HG02981 (cell line): ENCODE measurements around the gene LRFN5.
A peak's percentile ranks its signal among the peaks of the same experiment; 100 is the strongest.
"Not testable (repeated sequence)": the region's sequence is repeated elsewhere in the genome, so short reads cannot be mapped to it uniquely, and the experiment has no call there.

Experiments used
- ATAC-seq: cut with Tn5 transposase; IDR thresholded peaks from one replicate; pipeline ENCODE4 v1.9.1; 2021; ENCODE audit warnings: mild to moderate bottlenecking, moderate library complexity; ENCODE audit not compliant: unreplicated experiment

Gene LRFN5

DNA sequence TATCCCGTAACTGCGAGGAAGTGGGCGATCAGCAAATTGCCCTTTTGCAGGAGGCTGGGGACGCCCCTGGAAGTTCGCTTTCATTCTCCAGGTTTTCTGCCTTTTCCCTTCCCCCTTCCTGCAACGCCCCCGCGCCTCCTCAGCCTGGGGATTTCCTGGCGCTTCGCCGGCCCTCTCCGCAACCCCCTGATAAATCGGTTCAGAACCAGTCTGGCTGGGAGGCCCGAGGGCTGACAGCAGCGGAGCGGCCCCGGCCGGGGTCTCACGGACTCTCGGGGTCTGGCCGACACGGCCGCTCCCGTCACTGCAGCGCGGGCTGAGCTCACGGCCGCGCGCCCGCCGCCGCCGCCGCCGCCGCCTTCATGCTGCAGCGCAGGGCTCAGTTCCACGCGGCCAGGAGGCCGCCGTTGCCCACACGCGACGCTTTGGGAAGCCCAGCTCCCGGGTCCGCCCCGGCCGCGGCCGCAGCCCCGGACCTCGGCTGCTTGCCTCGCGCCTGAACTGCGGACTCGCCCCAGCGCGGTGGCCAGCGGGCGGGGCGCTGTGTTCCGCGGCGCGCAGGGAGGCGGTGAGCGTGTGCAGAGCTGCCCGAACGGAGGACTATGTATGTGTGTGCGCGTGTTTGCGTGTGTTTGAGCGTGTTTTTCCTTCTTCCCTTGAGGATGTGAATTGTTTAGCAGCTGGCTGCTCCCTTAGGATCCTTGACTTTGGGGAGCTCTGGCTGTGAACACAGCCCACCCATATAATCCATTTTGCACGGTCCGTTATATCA lies at the start of gene LRFN5:
TSS of gene LRFN5 (plus strand) at position 345 of the 772 bp plus-strand sequence.
- ATAC-seq: peak; percentile 42

DNA sequence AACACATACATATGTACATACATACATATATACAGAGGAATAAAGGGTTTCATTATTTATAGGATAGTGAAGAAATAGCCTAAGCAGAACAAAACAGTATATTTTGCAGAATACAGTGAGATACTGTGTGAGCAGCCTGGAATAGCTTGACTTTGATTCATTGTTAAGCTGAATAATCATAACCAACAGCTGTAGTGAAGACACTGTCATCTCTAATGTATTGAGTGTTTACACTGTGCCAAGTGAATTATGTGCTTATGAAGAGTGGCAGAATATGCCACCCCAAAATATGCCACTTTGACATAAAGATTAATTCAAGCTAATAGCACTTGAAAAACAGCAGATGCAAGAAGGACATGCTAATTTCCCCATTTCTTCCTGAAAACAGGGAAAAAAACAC lies 48.2 kb upstream of the LRFN5 start:
- ATAC-seq: no peak

DNA sequence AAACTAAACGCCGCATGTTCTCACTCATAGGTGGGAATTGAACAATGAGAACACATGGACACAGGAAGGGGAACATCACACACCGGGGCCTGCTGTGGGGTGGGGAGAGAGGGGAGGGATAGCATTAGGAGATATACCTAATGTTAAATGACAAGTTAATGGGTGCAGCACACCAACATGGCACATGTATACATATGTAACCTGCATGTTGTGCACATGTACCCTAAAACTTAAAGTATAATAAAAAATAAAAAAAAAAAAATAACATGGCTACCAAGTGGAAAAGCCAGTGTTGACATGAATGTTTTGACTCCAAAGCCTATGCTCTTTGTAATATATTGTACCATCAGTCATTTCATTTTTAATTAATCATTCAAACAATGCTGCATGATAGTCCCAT lies 39.8 kb upstream of the LRFN5 start:
- not testable (repeated sequence) for ATAC-seq

DNA sequence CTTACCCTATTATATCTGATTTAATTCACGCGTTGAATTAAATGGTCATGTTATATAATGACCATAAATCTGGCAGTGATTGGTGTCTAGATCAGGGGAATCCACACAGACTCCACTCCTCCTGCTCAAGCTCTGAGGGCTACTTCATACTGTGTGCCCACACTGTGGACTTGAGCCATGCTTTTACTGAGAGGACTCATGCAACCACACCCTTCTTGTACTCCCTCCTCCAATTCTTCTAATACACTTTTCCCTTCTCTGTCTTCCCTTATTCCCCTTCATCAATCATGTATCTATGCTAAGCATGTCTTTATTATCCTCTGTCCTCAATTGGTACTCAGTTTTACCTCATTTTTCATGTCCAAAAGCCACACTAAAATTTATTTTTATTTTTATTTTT lies 37.7 kb upstream of the LRFN5 start:
- no peak for ATAC-seq

DNA sequence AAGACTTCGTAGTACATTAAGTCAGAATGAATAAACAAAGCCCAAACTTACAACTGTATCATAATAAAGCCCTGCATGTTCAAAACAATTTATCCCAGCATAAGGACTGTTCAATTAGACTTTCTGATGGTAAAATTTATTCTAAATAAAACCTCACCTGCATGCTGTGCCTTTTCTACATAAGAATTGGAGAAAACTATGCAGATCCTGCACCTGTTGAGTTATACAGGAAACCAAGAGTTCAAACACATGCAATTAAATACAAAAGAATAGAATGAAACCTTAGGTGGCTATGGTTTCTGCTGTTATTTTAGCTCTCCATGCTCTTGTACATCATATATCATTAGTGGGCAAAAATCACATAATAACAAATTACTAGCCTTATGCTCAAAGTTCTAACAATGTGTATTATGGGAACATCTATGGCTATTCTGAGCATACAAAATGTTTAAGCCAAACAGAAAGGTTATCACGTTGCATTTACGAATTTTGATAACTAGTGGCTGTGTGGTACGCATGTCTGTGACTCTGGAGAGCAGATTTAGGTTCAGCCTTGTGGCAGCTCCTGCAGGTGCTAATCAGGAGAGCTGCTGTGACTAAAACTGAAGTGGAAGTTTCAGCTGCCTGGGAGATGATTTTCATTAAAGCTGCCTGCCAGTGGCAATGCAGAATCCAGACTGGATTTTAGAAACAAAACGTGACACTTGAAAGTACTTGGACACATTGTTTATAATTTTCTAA lies 36.1 kb upstream of the LRFN5 start:
- no peak for ATAC-seq

DNA sequence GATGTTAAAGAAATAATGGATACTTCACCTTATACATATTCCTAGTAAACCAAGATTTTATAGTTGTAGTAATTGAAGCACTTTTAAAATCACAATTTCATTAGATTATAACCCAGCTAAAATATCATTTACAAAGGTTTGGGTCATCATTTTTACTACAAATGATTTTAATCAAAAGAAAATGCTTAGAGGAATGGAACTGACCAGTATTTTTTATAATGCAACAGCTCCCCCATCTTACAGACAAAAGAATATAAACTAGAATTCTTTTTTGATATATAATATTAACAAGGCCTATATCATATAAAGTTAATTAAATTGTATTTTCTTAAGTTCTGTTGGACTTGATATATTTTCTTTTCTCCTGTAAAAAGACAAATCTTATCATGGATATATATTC lies 20.4 kb upstream of the LRFN5 start:
- no peak for ATAC-seq

DNA sequence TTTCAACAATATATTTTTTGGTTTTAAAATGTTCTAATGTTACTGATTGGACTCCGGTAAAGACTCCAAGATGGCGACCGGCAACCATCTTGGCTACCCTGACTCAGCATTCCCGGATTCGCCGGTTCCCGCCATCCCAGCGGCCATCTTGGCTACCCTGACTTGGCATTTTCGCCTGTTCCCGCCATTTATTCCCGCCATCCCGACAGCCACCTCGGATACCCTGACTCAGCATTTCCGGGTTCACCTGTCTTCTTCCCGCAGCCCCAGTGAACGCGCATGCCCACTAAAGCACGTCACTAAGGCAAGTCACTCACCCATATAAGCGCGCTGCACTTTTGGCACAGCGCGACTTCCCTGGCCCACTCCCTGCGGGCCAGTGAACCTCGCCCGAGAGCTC lies 9.0 kb upstream of the LRFN5 start:
- no peak for ATAC-seq

DNA sequence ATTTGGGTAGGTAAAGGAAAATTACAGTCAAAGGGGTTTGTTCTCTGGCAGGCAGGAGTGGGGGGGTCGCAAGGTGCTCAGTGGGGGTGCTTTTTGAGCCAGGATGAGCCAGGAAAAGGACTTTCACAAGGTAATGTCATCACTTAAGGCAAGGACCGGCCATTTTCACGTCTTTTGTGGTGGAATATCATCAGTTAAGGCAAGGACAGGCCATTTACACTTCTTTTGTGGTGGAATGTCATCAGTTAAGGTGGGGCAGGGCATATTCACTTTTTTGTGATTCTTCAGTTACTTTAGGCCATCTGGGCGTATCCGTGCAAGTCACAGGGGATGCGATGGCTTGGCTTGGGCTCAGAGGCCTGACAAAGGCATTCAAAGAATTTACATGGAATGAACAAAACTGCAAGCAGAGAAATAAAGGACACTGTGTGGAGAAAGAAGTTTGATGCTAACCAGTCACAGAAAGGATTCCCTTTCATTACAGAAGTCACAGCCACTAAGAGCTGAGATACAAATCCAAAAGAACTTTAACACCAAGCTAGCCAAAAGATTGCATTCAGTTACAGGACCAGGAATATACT lies 6.8 kb upstream of the LRFN5 start:
- ATAC-seq: not testable (repeated sequence)

DNA sequence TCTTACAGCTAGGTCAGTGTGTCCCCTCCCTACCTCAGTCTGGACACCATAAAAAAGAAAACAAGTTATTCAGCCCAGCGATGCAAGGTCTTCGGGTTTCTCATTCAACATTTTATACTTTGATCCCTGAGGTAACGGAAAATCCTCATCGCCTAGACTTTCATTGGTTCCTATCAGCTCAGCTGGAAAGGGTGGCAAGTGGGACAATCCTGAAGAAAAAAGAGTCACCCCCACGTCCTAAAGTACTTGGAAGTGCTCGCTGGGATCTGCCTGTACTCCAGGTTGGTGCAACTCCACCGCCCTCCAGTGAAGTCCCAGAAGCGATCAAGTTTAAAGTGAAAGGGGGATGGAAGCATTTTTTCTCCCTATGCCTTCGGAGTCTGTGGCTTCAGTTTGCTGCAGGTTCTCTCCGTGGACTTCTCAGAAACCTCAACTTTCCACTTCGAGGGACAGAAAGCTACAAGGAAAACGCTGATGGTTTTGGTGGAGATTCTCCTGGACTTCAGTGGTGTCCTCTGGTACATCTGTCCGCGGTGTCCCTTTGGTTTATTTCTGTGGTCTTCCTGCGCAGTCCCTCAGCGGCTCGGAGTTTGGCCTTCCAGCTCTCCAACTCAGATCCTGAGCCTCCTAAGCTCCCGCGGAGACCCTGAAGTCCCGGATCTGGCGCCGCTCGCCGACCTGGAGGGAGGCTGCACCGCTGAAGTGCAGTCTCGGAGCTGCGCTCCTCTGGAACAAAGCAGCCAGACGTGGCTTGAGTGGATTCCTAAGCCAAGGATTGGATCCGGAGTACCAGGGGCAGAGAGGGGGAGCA lies 1.8 kb upstream of the LRFN5 start:
- ATAC-seq: no peak

DNA sequence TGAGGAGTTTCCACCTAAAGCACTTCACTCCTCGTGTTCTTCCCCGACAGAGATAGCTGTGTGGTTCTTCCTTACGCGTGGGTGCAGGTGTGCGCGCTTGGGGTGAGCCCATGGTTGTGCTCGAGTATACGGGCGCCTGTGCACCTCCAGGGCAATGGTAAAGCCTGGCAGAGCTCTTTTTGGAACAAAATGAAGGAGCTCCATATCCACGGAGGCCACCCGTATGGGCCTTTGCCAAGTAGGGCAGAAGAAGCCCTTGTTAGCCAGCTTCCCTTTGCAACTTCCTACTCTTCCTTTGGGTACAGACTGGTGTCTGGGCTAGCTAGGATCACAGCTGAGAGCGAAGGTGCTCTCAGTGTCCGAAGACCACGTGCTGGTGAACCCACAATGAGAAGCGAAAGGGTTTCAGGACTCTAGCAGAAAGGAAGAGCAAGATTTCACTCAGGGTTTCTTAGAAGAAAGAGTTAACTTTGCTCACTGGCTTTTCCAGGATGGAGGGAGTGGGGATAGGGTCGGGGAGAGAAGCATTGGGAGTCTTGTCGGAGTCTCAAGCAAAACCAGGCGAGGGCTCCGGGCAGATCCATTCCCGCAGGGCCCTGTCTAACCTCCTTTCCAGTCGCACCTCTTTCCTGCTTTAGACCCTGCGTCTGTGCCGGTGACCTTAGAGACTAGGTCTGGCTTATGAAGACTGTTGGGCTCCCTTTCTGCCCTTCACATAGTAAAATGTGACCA lies 960 bp upstream of the LRFN5 start:
- ATAC-seq: no peak

DNA sequence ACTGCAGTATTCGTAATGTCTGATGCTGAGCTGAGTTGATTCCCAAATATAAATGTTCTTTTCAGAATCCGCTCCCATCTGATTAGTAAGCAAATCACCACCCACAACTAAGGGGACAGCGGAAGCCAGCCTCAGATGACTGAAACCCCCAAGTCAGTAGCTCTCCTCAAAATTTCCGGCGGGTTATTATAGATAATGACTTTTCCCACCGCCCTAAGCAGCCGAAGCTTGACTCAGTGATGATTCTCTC lies 469 bp upstream of the LRFN5 start:
- no peak for ATAC-seq

DNA sequence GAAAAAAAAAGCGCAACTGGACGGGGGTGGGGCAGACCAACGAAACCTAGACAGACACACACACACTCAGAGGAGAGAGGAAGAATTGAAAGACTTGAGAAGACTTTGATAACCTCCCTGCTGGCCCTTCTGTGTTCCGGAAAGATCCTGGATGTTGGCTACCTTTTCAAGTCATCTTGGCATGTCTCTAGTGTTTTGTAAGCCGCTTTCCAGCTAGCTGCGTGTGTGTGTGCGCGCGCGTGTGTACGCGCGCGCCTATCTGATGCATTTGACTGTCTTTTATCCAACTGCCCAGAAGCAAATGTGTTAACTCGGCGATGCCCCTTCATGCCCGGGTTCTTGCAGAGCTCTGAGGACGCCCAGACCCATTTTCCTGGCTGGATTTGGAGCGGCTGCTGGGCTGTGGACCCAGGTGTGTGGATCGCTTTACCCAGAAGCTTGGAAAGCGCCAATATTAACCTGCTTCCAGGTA lies 664 bp downstream of the LRFN5 start:
- ATAC-seq: no peak

DNA sequence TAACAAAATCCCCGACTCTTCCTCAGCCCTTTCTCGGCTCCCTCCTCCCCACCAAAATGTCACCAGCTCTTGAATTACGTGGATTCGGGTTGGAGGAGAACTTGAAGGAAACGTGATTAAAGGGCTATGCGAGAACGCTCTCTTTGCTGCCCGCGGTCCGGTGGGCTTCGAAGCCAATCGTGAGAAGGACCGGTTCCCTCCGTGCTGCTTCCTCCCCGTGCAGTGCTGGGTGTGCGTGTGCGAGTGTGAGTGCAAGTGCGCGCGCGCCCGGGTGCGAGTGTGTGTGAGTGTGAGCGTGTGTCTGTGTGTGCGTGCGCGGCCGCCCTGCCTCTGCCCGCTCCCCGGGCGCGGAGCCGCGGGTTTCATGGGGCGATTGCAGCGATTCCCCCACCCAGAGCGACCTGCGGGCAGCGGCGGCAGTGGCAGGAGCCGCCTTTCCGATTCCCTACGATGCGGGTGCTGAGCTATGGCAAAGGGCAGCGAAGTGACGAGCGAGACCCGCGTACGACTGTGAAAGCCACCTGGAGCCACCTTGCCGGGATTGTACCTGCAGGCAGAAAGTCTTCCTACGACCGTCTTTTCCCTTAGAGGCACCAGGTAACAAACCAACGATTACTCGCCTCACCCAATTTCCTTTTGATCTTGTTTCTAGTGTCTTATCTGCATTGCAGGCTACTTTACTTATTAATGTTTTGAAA lies 1.4 kb downstream of the LRFN5 start:
- no peak for ATAC-seq

DNA sequence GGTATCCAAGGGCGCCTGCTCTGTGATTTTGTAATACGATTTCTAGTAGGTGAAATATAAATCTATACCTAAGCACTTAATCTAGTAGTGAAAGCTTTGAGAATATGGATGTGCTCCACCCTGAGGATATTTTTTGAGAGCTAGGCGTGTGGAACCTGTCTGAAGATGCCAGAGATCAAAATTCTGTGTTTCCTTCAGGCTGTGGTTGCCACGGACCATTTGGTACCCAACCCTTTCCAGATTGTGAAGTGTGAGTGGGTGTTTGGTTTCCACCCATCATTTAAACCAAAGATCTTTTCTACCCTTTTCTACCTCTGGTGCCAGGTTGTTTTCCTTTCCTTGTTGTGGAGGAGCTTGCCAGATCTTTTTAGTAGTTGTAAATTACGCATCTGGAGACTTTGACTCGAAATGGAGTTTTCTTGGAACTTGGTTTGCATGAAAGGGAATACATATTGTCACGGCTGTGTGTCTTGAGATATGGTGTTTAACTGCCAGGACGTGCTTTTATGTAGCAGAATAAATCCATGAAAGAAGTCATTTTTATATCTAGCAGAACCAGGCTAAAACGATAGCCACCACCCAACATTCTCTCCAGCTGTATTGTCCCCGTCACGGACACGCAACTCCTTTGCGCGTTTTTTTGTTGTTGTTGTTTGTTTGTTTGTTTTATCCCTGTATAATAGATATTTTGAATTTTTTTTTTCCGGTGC lies 2.2 kb downstream of the LRFN5 start:
- ATAC-seq: no peak

DNA sequence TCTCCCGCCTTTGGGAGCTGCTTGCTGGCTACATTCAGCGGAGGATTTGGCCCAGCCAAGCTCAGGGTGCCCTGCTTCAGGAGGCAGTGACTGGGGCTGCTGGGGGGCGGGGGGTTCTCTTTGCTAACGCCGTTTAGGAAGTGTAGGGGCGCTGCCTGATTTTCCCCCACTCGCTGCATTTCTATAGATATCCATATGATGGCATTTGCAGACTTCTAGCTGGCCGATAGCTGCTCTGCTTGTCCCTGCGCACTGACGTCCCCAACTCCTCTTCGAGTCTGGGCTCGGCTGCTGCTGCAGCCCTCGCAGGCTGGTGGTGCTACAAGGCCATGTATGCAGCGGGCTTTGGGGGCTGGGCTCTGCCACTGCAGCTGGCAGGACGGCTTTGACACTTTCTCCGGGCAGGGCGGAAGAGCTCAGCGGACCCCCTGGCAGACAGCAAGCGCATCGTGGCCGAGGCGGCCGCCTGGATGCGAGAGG lies 3.1 kb downstream of the LRFN5 start:
- ATAC-seq: no peak

DNA sequence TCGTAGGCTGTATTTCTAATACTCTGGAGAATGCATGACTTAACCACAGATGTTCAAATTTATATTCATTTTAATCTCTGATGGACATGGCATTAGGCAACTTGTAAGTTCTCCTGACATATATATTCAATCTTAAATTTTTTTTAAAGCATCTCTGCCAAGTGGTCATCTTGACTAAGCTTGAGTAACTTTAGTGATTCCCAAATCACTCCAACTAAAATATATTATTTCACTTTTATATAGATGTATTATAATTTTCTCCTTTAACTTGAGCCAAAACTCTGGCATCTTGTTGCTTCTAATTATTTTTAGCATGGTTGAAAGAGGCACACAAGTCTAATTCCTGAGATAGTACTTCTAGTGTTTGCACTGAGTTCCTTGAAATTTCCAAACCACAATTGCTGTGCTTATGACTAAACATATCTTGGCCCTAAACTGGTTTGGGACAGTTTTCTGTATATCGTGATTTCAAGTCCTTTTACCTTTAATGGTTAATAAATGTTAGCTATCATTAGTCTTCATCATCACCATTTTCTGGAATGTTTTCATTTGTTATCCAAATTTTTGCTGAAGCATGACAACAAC lies 8.4 kb downstream of the LRFN5 start:
- ATAC-seq: no peak

DNA sequence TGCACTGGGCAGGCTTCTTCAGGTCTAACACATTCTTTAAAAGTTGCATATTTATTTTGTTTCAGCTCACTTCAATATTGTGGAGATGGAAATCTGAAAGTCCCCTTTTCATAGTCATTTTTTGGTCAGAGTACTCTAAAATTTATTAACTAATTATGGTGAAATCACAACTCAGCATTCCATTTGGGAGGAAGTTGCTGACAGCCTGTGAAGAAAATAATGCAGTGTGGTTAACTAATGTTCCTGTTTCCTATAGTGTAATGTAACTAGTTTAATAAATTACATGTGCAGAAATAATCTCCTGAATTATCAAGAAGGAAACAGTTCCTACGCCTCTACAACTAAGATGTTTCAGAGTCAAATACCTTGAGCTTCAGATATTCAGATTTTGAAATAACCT lies 17.1 kb downstream of the LRFN5 start:
- ATAC-seq: no peak

DNA sequence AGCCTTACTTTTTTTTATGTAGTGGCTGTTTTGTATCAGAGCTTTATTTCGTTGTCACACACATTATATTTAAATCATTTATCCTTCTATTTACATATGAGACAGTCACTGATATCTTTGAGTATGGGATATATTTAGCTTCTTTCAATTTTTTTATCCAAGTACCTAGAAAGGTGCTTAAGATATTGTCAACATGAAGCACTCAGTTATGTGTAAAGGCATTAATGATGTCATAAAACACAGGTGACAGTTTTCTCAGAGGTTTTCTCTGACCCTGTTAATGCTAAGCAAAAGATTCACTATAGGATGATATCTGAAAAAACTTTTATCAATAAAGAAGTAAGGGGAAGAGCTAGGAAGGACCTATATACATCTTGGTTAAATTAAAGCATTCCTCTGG lies 23.2 kb downstream of the LRFN5 start:
- no peak for ATAC-seq

DNA sequence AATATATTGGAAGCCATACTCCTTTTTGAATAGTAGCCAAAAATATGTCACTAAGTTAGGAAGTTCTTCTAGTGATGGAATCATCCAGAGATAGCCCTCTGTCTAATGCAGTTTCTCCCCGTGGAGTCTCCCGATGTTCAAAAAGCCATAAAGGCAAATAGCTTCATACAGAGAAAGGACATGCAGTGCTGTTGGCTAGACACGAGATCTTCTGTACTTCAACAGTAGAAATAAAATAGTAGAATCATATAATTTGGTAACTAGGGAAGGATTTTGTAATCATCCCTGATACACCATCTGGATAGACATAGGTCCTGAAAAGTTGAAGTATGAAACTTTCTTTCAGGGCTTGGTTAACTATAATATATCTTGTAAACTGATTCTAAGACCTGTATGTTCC lies 27.6 kb downstream of the LRFN5 start:
- ATAC-seq: no peak
